Measurements from ENCODE around the gene OSBP2. TPM values are rescaled to one million over a fixed set of nuclear protein-coding genes. Genes with fewer than 3 reads are reported as not detected.

Gene OSBP2
- total RNA-seq, 2 experiments from 2014 or later: 1.2 to 1.6 TPM

DNA sequence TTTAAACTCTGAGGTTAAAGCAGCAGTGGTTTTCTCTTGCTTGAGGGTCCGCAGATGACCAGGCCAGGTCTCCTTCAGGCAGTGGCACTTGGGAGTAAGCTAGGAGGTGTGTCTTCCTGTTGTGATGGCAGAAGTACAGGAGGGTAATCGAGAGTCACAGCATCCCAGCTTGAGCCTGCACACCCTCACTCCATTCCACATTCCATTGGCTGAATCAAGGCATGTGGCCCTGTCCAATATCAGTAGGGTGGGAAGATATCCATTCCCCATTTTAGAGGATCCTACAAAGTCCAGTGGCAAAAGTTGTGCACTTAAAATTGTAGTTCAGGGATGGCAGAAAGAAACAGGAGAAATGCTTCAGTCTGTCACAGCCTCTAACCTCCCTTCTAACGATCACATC, 23.3 kb downstream of the OSBP2 start:
- TF ChIP-seq, protein P1, sequence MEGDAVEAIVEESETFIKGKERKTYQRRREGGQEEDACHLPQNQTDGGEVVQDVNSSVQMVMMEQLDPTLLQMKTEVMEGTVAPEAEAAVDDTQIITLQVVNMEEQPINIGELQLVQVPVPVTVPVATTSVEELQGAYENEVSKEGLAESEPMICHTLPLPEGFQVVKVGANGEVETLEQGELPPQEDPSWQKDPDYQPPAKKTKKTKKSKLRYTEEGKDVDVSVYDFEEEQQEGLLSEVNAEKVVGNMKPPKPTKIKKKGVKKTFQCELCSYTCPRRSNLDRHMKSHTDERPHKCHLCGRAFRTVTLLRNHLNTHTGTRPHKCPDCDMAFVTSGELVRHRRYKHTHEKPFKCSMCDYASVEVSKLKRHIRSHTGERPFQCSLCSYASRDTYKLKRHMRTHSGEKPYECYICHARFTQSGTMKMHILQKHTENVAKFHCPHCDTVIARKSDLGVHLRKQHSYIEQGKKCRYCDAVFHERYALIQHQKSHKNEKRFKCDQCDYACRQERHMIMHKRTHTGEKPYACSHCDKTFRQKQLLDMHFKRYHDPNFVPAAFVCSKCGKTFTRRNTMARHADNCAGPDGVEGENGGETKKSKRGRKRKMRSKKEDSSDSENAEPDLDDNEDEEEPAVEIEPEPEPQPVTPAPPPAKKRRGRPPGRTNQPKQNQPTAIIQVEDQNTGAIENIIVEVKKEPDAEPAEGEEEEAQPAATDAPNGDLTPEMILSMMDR (IDR thresholded peaks at IDR 0.05): no peak
- Mint-ChIP-seq H3K27me3 (no peaks in the 10 kb centered on the region), H3K9me3 (no peaks in the 10 kb centered on the region), H3K4me3 (no peak overlapping the region), H3K27ac (no peak overlapping the region), H3K36me3 (ENCODE audit: low read depth) (no peaks in the 10 kb centered on the region), H3K4me1 (ENCODE audit: low read depth) (no peaks in the 10 kb centered on the region)
- Histone ChIP-seq H3K9me3 (ENCODE audit: control insufficient read depth in 1 of 2, insufficient read depth in 1 of 2, low read length in 2 of 2) (no peaks in the 10 kb centered on the region), H3K4me3 (ENCODE audit: low read length) (no peak overlapping the region), H3K4me1 (ENCODE audit: insufficient read depth, low read length) (no peaks in the 10 kb centered on the region), H3K36me3 (ENCODE audit: insufficient read depth, low read length) (no peaks in the 10 kb centered on the region), H3K27me3 (ENCODE audit: control insufficient read depth in 1 of 2, insufficient read depth in 2 of 2, low read length in 2 of 2) (no peaks in the 10 kb centered on the region), H3K27ac (ENCODE audit: low read depth in 1 of 2, low read length in 2 of 2) (no peak overlapping the region)
- DNase-seq (no peak), ATAC-seq (ENCODE audit: poor library complexity) (no peak)
- POLR2A ChIA-PET: no interaction called here
- intact Hi-C loops (cut with DNase I, micrococcal nuclease): no loop called here
- CTCF ChIA-PET: no interaction called here

DNA sequence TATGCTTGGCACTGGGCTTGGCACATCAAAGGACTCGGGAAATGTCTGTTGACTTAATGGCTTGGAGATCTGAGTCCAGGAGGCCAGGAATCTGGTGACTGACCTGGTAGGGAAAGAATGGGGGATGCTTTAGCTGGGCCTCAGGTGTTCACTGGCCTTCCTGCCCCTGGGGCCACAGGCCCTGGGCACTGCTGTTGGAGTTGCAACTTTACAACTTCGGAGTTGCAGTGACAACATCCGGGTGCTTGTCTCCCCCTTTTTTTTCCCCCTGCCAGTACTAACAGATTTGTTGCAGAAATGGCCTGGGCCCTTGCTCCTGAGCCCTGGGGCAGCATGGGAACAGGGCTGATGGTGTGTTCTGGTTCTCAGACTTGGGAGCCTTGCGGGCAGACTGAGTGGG, 23.8 kb downstream of the OSBP2 start:
- TF ChIP-seq, protein P1 (IDR thresholded peaks at IDR 0.05): no peak
- H3K27ac ChIP-seq (ENCODE audit: low read depth in 1 of 2, low read length in 2 of 2): no peak overlapping the region
- H3K4me3 Mint-ChIP-seq: no peak overlapping the region
- no peaks in the 10 kb centered on the region for H3K4me1 Mint-ChIP-seq (ENCODE audit: low read depth)
- intact Hi-C loops (cut with DNase I, micrococcal nuclease): no loop called here
- no peaks in the 10 kb centered on the region for H3K9me3 ChIP-seq (ENCODE audit: control insufficient read depth in 1 of 2, insufficient read depth in 1 of 2, low read length in 2 of 2)
- no peak overlapping the region for H3K27ac Mint-ChIP-seq
- DNase-seq (no peak), ATAC-seq (ENCODE audit: poor library complexity) (no peak)
- H3K36me3 ChIP-seq (ENCODE audit: insufficient read depth, low read length): no peaks in the 10 kb centered on the region
- no peaks in the 10 kb centered on the region for H3K27me3 ChIP-seq (ENCODE audit: control insufficient read depth in 1 of 2, insufficient read depth in 2 of 2, low read length in 2 of 2)
- no peaks in the 10 kb centered on the region for H3K9me3 Mint-ChIP-seq
- no peaks in the 10 kb centered on the region for H3K36me3 Mint-ChIP-seq (ENCODE audit: low read depth)
- no peaks in the 10 kb centered on the region for H3K4me1 ChIP-seq (ENCODE audit: insufficient read depth, low read length)
- CTCF ChIA-PET: no interaction called here
- H3K27me3 Mint-ChIP-seq: no peaks in the 10 kb centered on the region
- no peak overlapping the region for H3K4me3 ChIP-seq (ENCODE audit: low read length)
- POLR2A ChIA-PET: no interaction called here

DNA sequence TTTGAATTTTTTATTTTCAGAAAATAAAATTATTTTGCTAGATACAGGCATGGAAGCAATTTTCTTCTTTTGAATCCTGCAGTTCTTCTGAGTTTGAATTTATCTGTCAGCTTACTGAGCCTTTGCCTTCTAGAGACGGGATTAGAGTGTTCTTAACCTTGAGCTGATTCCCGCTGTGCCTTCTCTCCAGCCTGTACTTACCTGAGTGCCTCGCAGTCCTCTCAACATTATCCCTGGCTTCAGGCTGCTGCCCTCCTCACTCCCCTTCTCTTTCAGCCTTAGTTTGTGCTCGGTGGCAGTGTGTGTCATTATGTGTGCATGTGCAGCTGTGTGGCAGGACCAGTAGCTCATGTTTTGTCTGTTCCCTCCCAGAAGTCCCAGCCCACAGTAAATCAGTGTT, 24.3 kb downstream of the OSBP2 start:
- no peak overlapping the region for H3K4me3 ChIP-seq (ENCODE audit: low read length)
- Mint-ChIP-seq H3K9me3 (no peaks in the 10 kb centered on the region), H3K4me1 (ENCODE audit: low read depth) (no peaks in the 10 kb centered on the region), H3K27me3 (no peaks in the 10 kb centered on the region), H3K4me3 (no peak overlapping the region), H3K36me3 (ENCODE audit: low read depth) (no peaks in the 10 kb centered on the region), H3K27ac (no peak overlapping the region)
- TF ChIP-seq, protein P1 (IDR thresholded peaks at IDR 0.05): no peak
- intact Hi-C loops (cut with DNase I, micrococcal nuclease): no loop called here
- ChIA-PET CTCF (no interaction called here), POLR2A (no interaction called here)
- no peaks in the 10 kb centered on the region for H3K27me3 ChIP-seq (ENCODE audit: control insufficient read depth in 1 of 2, insufficient read depth in 2 of 2, low read length in 2 of 2)
- DNase-seq (no peak), ATAC-seq (ENCODE audit: poor library complexity) (no peak)
- H3K36me3 ChIP-seq (ENCODE audit: insufficient read depth, low read length): no peaks in the 10 kb centered on the region
- no peaks in the 10 kb centered on the region for H3K9me3 ChIP-seq (ENCODE audit: control insufficient read depth in 1 of 2, insufficient read depth in 1 of 2, low read length in 2 of 2)
- H3K27ac ChIP-seq (ENCODE audit: low read depth in 1 of 2, low read length in 2 of 2): no peak overlapping the region
- no peaks in the 10 kb centered on the region for H3K4me1 ChIP-seq (ENCODE audit: insufficient read depth, low read length)
